Stimulated activated CD4-positive, alpha-beta T cell treated with anti-CD3 and anti-CD28 coated beads, Interleukin-4, amount 100 ng/mL, for 4 hours (primary cell): ENCODE data around the gene RUNX3.
"Not testable (repeated sequence)": the region's sequence is repeated elsewhere in the genome, so short reads cannot be mapped to it uniquely, and the experiment has no call there.

Experiments used
- DNase-seq, 2 experiments: peaks; one replicate each; pipeline ENCODE4 v3.0.0-alpha.2; 2020

RUNX3 gene

DNA sequence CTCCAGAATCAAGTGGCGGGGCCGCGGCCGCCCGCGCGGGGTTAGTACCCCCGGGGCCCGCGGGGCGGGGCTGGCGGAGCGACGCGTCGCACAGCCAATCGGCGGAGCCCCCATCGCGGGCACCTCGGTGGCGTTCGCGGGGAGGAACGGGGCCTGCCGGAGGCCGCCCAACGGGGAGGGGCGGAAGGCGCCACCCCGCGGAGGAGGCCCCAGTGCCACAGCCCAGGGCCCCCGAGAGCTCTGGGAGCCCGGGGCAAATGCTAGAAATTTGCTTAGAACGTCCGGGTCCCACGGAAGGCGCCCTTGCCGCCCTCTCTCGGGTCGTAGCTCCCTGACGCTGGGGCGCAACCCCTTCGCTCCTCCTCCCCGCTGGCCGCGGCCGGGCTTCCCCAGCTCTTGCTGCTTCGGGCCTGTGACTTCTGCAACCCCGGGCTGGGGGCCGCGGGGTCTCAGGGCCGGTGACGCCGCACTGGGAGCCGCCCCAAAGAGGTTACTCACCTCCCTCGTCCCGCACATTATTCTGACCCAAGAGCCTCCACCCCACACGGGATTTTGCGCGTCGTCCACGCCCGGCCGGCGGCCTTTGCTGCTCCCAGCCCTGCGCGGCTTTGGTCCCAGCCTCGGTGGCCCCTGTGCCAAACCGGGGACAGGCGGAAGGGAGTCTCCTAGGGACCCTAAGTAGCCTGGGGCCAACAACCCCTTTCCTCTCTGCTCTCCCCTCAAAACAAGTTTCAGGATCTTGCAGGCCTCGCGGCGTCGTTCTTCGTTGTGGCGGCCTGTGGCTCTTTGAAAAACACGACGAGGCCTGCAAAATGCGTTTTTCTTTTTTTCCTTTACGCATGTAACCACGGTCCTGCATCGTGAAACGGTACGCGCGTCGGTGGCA is at the start of gene RUNX3:
Gene RUNX3, minus strand, starts transcription at position 17 of the 886 bp plus-strand sequence. CDS start 408 bp downstream, outside the sequence.
- peak; percentile 91 to 94 for DNase-seq

DNA sequence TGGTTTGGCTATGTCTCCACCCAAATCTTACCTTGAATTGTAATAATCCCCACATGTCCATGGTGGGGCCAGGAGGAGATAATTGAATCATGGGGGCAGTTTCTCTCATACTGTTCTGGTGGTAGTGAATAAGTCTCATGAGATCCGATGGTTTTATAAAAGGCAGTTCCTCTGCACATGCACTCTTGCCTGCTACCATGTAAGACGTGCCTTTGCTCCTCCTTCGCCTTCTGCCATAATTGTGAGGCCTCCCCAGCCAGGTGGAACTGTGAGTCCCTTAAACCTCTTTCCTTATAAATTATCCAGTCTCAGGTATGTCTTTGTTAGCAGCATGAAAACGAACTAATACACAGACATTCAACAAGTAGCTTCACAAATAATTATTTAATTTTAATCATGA is 49.2 kb upstream of the RUNX3 start:
- DNase-seq, result not testable (repeated sequence)

DNA sequence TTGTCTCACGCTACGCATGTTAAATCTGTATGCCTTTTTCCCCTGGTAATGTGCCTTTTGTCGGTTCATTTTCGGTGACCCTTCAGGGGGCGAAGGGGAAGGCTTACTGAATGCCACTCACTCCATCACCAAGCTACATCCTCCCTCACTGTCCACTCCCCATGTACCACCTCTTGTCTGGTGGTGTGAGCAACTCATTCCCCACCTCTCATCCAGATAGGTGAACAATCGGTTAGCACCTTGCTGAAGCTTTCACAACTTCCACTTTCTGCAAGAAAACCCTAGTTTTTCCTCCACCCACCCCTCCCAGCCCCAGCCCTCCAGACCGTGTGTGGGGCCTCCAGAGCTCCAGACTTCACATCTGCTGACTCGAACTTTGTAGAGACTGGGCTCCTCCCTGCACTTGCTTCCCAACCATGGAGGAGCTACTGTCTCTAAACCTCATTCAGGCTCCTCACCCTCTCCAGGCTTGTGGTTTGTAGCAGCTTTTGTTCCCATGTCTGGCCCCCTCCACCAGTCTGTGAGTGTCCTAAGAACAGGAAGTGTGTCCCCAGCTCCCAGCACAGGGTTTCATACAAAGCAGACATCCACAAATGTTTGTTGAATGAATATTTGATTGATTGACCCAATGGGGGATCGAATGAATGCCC is 48.4 kb upstream of the RUNX3 start:
- no peak for DNase-seq

DNA sequence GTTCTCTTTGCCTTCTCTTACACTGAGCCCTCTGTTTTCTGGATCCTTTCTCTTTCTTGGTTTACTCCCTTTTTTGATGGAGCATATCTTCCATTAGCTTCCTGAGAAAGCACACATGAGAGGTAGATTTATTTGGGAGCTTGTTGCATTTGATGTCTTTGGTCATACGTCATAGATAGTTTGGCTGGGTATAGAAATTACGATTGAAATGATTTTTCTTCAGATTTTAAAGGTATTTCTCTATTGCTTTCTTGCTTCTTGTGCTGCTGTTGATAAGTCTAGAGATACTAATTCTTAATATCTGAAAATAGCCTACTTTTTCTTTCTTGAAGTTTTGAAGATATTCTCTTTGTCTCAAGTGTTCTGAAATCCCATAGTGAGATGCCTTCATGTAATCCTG is 45.3 kb upstream of the RUNX3 start:
- DNase-seq, result no peak

DNA sequence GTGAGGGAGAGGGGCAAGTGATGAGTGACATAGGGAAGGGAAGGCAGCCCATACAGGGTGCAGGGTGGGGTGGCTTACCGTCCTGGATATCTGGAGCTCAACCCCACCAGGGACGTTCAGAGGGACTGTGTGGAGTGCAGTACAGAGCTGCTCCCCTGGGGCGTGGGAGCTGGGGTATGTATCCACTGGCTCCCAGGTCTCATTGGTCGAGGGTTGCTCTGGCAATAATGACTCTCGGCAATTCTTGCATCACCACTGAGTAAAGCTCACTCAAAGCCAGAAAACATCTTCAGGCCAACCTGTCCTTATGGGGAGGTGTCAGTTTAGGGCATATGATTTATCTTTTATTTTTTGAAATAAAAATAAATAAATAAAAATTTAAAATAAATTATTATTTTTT is 43.2 kb upstream of the RUNX3 start:
- no peak for DNase-seq

DNA sequence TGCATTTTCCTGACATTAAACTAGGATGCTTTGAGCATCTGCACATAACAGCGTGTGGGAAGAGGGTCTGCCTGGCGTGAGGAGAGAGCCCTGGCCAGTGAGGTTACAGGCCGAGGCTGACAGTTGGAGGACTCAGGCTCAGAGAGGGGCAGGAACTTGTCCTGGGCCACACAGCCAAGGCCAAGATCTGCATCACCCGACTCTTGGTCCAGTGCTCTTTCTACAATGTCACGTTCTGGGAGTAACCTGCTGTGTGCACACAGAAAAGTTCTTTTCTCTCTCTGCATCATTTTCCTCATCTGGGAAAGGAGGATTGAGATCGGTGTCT is 42.8 kb upstream of the RUNX3 start:
- DNase-seq, result no peak

DNA sequence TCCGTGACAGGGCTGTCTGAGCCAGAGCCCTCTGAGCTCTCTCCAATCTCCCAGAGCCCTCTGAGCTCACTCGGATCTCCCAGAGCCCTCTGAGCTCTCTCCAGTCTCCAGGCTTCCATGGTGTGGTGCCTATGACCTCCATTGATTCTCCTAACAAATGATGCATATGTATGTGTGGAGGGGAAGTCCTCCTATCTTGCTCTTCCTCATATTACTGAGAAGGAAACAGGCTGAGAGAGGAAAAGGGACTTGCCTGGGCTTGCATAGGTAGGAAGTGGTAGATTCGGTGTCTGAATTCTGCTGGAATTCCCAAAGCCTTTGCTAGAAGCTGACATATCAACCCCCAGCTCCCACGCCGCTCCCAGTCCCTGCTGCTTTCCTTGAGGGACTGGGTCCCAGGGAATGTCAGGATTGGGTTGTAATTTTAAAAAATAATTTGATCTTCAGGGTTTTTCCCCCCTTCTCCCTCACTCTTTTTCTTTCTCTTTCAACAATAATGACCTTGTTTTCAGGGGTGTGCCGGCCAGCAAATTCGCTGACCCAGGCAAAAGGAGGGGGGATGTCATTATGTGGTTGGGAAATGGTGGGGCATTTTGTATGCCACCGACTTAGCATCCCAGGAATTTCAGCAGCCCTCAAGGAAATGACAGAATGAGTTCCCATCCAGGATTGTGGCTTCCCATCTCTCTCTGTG is 42.3 kb upstream of the RUNX3 start:
- DNase-seq, result no peak

DNA sequence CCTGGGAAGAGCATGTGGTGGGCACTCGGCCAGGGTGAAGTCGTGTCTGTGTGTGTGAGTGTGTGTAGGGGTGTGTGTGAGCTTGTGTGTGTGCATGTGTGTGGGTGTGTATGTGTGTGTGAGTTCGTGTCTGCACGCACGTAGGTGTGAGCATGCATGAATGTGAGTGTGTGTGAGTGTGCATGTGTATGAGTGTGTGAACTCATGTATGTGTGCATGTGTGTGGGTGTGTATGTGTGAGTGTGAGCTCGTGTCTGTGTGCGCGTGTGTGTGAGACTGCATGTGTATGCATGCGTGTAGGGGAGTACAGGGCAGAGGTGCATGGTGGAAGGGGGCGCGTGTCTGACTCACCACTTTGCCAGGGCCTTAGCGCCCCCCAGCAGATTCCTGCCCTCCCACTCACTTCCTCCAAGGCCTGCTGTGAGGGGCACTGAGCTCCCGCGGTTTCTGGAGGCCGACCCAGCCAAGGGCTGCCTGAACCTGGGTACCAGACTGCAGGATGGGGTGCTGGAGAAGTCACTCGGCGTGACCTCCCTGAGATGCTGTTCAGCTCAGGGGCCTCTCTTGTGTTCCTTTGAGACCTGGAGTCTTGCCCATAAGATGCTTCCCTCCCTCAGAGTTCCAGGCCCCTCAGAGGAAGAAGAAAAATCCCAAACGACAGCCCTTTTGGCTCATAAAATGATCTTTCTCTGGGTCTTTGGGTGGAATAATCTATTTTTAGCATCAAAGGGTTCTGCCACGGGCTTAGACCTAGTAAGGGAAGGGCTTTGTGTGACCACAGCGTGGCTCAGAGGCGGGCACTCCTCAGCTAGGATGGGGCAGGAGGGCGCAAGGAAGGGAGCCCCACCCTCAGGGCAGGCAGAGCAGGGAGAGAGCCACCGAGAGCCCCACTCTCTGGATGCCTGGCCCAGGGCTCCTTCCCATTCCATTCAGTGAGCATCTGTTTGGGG is 41.1 kb upstream of the RUNX3 start:
- no peak for DNase-seq

DNA sequence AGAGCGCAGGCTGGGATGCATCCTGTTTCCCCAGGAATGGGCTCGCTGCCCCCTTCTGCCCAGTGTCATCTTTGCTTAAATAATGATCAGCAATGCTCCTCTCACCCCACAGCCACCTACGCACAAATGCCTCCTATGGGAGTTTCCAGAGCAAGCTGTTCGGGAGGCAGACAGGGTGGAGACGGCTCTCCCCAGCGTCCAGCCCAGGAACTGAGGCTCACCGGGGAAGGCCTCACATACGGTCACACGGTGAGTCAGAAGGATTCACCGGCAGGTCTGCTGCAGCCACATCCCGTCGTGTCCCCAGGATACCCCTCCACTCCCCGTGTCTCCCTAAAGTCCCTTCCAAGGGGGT is 40.3 kb upstream of the RUNX3 start:
- DNase-seq, result no peak

DNA sequence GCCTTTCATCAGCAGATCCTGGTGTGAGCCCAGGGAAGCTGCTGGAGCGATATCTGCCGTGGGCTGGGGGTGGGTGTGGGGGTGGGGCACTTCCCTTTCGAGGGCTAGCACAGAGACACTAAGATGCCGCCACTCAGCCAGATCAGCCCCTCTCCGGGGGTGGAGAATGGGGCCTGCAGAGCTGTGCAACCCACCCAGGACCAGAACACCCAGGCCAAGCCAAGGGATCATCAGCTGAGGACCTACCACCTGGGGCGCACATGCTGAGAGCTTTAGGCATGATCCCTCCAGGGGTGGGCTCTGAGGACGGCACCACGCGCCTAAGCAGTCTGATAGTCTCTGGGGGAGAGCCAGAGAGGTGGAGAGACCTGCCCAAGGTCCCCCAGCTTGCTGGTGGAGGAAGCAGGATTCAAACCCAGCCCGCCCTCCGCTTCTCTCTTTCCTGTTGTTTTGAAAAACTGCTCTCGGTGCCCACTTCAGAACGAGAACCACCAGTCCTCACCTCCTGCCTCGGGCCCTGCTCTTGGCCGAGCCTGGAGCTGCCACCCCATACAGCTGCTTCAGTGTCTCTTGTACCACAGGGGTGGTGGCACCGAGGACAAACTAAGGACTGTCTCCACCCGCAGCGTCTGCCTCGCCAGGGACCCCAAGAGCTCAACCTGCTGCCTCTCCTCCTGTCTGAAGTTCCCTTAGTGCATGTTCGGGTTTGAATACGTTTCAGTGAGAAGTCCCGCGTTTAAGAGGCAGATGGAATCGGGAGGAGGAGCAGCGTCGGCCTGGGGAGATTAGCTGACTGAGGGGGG is 39.7 kb upstream of the RUNX3 start:
- no peak for DNase-seq

DNA sequence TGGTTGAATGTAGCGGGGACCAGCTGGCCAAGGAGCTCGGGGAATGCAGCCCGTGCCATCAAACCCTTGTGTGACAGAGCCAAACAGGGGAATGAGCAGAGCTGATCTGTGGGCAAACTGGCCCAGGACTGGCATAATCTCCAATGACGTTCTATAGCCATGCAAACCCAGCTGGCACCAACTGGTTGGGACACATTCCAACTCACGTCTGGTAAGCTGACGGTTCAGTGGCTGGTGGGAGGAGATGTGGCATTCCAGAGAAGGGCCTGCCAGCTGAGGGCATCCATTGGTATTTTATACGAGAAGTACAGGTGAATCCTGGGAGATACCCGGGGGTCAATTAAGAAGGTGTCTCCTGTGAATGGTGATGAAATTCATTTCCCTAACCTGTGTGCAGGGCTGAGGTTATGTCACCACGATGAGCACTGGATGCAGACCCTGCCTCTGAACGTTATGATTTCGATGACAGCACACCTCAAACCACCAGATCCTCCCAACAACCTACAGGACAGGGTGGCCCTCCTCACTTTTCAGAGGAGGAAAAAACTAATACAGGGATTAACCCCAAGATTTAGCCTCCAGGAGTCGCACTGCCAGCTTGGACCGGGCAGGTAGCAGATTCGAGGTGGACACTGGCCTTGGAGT is 39.0 kb upstream of the RUNX3 start:
- DNase-seq, result no peak

DNA sequence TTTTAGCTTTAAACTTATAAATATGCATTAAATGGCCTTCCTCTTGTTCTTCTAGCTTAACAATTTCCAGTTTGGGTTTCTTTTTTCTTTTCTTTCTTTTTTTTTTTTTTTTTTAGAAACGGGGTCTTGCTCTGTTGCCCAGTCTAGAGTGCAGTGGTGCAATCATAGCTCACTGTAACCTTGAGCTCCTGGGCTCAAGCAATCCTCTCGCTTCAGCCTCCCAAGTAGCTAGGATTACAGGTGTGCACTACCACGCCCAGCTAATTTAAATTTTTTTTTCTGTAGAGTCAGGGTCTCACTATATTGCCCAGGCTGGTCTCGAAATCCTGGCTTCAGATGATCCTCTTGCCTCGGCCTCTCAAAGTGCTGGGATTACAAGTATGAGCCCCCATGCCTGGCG is 37.9 kb upstream of the RUNX3 start:
- no peak for DNase-seq

DNA sequence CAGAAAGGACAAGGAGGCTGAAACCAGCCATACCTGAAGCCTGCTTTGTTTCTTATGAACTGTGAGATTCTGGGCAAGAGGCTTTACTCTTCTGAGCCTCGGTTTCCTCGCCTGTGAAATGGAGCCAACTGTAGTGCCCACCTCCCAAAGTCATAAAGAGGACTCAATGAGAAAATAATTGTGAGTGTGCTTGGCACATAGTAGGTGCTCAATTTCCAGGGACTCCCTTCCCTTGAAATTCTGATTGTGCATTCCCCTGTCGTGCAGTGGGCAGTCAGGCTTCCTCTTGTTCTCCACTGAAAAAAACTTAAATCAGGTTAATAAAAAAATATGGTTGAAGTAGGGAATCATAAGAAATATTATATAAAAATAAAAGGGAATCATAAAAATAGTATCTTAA is 37.5 kb upstream of the RUNX3 start:
- DNase-seq, result no peak

DNA sequence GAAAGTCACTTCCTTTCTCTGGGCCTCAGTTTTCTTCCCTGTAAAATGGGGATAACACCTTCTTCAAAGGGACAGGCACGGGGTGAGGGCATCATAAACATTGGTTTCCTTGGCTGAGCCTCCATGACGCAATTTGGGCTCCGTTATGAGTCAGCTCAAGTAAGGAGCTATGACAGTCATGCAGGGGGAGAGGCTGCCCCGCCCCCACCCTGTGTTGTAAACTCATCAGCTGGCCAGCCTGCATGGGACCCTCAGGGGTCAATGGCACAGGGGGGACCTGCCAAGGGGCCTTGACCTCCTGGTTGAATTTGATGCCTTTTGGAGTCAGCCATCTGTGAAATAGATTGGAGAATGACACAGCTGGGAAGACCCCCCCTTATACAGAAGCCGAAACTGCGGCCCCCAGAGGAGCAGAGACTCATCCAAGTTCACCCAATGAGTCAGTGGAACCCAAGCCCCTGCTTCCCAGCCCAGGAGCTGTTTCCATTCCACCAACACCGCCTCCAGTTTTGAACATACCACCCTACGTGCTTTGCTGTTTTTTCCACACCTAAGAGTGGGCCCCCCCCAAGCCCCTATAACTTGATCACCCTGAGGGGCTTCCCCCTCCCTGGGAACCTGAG is 36.8 kb upstream of the RUNX3 start:
- DNase-seq, result peak; percentile 59 to 63

DNA sequence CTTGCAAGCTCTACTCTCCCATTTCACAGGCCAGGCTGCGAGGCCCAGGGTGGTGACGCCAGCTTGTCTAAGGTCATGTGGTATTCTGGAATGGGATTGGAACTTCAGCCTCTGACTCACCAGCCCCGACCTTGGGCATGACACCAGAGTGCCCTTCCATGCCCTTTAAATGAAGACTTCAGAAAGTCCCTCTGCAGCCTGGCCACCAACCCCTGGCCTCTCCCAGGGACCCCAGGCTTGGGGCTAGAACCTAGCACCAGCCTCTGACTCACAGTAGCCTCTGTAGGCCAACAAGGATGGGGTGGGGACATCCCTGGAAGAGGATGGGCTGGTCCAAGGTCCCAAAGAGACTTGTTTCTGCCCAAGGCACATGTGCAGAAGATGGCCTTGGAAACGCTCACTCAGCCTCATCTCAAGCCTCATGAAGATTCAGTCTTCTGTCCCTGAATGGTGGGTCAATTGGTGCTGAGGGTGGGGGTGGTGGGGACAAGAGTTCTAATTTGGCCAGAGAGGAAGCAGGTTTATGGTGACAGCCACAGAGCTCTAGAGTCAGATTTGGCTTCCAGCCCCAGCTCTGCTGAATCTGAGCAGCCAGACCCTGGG is 36.1 kb upstream of the RUNX3 start:
- DNase-seq, result no peak

DNA sequence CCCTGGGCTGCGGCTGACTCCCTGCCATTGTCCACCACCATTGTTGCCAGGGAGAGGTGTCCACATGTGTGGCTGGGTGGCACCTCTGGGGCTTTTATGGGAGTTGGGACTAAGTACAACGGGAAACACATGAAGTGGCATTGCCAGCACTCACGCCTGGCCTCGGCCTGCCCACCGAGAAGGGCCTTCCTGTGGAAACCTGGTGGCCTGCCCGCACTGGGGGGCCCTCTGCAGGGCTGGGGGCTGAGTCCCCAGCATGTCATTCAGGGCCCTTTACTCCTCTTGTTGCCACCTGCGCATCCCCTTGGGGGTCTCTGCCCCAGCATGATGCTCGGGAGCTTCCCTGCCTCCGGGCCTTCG is 35.5 kb upstream of the RUNX3 start:
- no peak for DNase-seq

DNA sequence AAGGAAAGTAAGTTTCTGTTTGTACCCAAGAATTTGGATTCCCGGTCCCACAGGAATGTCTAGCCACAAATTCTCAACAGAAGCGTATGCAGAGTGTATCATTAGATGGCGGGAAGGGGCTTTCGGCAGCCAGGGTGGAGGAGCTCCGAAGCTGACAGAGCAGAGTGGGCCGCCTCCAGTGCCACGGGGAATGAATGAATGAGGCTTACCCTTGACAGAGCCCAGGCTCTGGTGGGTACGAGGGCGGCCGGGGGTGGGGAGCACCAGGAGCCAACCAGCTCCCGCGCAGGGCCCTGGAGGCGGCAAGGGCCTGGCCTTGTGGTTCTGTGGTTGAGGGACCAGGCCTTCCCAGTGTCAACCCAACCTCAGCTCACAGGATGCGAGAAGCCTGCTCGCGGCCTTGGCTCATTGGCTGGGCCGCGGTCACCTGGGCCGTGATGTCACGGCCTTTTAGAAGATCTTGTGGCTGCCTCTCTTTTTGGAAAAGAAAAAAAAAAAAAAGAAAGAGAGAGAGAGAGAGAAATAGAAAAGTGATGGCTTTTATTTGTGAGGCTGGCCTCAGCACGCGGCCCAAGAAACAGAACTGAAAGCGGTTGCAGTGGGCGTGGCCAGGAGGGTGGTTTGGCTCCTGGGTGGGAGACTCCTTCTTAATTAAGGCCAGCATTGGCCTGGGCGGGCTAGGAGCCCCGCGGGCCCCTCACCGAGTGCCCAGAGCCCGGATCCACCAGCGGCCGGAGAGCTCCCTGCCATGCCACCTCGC is 34.9 kb upstream of the RUNX3 start:
- peak; percentile 73 to 92 for DNase-seq

DNA sequence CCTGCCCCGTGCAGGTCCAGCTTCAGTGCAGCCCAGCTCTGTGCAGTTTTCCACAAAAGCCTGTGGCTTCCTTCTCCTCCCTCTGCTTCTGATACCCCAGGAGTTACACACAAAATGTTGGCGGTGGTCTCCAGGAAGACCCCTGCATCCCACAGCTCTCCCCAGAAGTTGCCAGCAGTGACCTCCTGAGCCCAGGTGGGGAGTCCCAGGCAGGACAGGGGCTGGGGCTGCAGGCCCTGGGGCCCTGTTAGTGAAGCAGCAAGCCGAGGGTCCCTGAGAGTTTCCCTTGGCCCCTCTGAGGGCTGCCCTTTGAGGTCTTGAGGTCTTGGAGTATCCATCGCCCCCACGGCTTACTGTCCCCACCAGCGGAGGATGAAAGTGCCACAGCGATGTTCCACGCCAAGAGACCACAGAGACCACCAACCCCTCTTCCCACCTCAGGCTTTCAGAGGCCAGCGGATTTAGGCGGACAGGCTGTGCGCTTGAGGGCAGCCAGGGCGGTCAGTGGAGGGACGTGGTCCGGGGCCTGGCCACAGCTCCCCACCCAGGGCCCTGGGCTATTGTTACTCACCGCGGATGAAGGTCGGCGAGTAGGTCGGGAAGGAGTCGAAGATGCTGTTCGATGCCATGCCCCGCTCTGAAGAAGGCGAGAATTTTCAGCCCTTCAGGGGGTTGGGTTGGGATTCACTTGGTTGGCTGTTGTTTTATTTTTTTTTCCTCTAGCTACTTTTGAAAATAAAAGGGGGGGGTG is 34.0 kb upstream of the RUNX3 start:
- DNase-seq, result no peak
